OCI-LY7 (cell line): ENCODE results near the gene FLNC.

Experiments
- CTCF ChIP-seq: fragments of 200-600 bp; sonication (generic); conservative IDR thresholded peaks from 2 replicates; pipeline ENCODE4 v1.5.1; 2014; ENCODE audit warnings: mild to moderate bottlenecking, antibody characterized with exemption, low read length, moderate library complexity, mixed read lengths
- EZH2phosphoT487 ChIP-seq: fragments of 200-600 bp; sonication (generic); IDR thresholded peaks from 2 replicates; pipeline ENCODE4 v1.6.1; 2018; ENCODE audit warnings: low read depth, borderline replicate concordance, mild to moderate bottlenecking, mixed run types, antibody characterized with exemption, low read length, moderate library complexity, mixed read lengths

- TF ChIP-seq EZH2phosphoT487 (no peak), CTCF (no peak)
These were observed 48.3 kb downstream of the FLNC start for GRCh38 chr7:128878226-128879105.
